GM19099 (cell line): Measurements from ENCODE around the gene CHRM1.

ENCODE experiments used
- POLR2A ChIP-seq: IDR thresholded peaks from 3 replicates; pipeline ENCODE4 v1.6.1; 2011; ENCODE audit warnings: low read depth; ENCODE audit not compliant: insufficient read length; ENCODE audit errors: extremely low read depth

Gene CHRM1

GRCh38 chr11:62889484-62890437, 31.4 kb downstream of the CHRM1 start:
- no peak for TF ChIP-seq POLR2A

GRCh38 chr11:62889126-62889483, 32.1 kb downstream of the CHRM1 start:
- TF ChIP-seq POLR2A: no peak

DNA sequence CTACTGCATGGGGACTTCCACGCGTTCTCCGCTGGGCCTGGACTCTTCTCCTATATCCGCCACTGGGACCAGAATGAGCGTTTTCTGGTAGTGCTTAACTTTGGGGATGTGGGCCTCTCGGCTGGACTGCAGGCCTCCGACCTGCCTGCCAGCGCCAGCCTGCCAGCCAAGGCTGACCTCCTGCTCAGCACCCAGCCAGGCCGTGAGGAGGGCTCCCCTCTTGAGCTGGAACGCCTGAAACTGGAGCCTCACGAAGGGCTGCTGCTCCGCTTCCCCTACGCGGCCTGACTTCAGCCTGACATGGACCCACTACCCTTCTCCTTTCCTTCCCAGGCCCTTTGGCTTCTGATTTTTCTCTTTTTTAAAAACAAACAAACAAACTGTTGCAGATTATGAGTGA, 32.8 kb downstream of the CHRM1 start:
- no peak for TF ChIP-seq POLR2A

GRCh38 chr11:62885137-62885750, 35.9 kb downstream of the CHRM1 start:
- TF ChIP-seq POLR2A: no peak

DNA sequence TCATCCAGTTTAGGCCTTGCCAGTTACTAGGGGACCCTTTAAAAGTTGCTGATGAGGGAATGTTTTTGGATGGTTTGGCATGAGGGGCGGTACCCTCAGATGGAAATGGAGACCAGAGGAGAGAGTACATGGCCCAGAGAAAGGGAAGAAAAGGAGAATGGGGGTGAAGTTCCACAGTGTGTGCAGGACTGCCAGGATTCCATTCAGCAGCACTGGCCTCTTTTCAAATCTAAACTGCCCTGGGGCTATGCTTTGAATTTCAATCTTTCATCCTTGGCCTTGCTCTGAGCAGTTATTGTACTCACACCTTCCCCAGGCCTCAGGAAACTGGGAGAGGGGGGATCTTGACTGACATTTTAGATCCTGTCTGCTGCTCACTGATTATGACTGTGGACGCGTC, 37.5 kb downstream of the CHRM1 start:
- TF ChIP-seq POLR2A: no peak

- no peak for TF ChIP-seq POLR2A
Measured at GRCh38 chr11:62882788-62883501, 38.2 kb downstream of the CHRM1 start.

- no peak for TF ChIP-seq POLR2A
Measured at GRCh38 chr11:62882431-62882749, 38.8 kb downstream of the CHRM1 start.

- TF ChIP-seq POLR2A: no peak
Measured at GRCh38 chr11:62881579-62882430, 39.4 kb downstream of the CHRM1 start.

DNA sequence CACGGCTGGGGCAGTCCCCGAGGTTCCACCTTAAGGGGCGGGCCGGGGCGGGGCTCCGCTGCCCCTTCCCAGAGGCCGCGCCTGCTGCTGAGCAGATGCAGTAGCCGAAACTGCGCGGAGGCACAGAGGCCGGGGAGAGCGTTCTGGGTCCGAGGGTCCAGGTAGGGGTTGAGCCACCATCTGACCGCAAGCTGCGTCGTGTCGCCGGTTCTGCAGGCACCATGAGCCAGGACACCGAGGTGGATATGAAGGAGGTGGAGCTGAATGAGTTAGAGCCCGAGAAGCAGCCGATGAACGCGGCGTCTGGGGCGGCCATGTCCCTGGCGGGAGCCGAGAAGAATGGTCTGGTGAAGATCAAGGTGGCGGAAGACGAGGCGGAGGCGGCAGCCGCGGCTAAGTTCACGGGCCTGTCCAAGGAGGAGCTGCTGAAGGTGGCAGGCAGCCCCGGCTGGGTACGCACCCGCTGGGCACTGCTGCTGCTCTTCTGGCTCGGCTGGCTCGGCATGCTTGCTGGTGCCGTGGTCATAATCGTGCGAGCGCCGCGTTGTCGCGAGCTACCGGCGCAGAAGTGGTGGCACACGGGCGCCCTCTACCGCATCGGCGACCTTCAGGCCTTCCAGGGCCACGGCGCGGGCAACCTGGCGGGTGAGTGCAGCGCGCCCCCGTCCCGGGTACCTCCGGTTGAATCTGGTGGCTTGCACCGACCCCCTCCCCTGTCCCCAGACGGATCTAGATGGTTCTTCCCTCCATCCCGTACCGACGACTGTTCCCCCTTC, 40.2 kb downstream of the CHRM1 start, which contains the start of gene SLC3A2:
Gene SLC3A2, plus strand, starts transcription at position 94 of the 776 bp plus-strand sequence. Its CDS starts 128 bp downstream, at position 222.
- peak; percentile 99 for TF ChIP-seq POLR2A

DNA sequence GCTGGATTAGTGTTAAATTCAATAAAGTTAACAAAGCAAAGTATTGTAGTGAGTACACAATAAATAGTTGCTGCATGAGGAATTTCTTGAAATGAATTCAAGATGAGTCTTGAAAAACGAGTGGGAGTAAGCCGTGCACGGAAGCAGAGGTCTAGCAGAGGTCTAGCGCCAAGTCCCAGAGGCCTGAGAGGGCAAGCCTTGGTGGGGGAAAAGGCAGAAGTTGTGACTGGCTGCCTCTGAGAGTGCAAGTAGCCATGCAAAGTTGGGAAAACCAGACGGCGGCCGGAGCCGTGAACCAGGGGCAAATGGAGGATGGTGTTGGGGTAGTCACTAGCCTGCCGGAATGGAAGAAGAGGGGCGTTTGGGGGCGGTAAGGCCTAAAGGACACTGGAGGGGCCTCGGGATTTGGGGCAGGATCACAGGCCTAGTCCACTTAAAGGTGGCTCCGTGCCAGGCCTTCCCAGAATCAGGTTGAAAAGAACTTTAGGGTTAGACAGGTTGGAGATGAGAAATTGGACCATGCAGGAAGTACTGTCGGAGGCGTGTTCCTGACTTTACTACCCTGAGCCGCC, 40.8 kb downstream of the CHRM1 start:
- TF ChIP-seq POLR2A: no peak

DNA sequence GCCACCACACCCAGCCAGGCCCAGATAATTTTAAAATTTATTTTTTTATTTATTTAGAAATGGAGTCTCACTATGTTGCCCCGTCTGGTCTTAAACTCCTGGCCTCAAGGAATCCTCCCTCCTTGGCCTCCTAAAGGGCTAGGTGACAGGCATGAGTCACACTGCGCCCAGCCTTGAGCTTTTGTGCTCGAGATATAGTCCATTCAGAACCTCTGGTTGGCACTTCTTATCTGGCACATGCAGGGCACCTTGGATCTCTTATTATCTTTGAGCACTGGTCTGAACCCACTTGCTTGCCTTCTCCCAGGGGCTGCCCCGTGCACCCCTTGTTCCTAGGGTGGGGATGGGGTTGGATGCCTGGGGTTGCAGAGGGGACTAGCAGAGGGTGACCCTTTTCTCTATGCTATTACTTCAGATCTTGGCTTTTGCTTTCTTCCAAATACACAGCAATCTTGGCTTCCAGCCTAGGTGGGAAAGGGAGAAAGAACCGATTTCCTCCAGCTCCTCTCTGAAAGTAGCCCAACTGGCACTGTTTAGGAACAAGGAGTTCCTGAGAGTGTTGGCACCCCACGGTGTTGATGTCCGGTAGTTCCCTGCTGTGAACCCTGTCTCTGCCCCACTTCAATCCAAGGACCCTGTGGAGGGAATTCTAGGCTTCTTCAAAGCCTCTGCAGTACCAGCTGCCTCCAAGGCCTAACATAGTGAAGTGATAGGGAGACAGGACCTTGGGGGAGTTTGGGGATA, 41.8 kb downstream of the CHRM1 start:
- no peak for TF ChIP-seq POLR2A

DNA sequence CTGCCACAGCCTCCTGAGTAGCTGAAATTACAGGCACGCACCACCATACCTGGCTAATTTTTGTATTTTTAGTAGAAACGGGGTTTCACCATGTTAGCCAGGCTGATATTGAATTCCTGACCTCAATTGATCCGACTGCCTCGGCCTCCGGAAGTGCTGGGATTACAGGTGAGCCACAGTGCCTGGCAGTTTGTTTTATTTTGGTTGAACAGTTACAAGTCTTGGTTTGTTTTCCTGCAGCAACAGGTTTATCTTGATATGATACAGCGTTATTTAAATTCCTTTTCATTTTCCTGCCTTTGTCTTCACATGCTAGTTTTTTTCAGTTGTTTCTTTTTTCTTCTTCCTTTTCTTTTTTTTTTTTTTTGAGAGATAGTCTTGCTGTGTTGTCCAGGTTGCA, 44.5 kb downstream of the CHRM1 start:
- TF ChIP-seq POLR2A: no peak

DNA sequence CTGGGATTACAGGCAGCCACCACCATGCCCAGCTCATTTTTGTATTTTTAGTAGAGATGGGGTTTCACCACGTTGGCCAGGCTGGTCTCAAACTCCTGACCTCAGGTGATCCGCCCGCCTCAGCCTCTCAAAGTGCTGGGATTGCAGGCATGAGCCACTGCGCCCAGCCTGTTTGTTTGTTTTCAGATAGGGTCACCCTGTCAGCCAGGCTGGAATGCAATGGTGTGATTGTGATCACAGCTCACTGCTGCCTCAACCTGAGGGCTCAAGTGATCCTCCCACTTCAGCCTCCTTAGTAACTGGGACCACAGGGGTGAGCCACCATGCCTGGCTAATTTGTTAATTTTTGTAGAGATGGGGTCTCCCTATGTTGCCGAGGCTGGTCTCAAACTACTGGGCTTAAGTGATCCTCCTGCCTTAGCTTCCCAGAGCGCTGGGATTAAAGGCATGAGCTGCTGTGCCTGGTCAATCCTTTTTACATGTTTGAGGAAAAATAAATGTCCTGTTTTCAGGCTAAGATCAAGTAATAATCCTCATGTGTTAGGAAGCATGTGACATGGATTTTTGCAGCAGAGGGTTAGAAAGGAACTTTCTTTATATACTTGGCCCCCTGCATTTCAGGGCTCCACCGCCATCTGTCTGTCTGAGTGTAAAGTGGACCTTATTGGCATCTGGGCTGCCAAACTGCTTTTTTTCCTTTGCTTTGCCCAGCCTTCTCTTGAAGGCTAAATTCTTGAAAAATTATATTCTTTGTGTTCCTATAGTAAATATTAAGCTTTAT, 45.3 kb downstream of the CHRM1 start:
- TF ChIP-seq POLR2A: no peak

GRCh38 chr11:62874851-62875250, 46.3 kb downstream of the CHRM1 start:
- TF ChIP-seq POLR2A: no peak
